GM12878 (cell line): ENCODE results near the gene CLSTN2. TPM values are rescaled to one million over a fixed set of nuclear protein-coding genes. Genes with fewer than 3 reads are reported as not detected.

Experiments
- ATAC-seq: fragments of 200-7000 bp; cut with Tn5 transposase; 3 replicates; pipeline ENCODE4 v1.9.1; 2020; ENCODE audit warnings: mild to moderate bottlenecking, moderate library complexity
- BruUV-seq: library from RNA; stranded (reverse); fragments of 400-500 nt; replicated peaks from 2 replicates; lab custom pipeline; 2021; lab: Mats Ljungman, UMichigan
- CTCF ChIA-PET: fragments of 300-600 bp; sonication (Branson Sonifier 250); formaldehyde crosslinking; extraction: SDS; loops from one replicate; lab custom pipeline; 2021; ENCODE audit warnings: inconsistent platforms; lab: Yijun Ruan, JAX
- POLR2A ChIA-PET: fragments of 350-600 bp; formaldehyde crosslinking; extraction: SDS; loops from one replicate; lab custom pipeline; 2021; ENCODE audit warnings: inconsistent platforms; lab: Charles Lee
- RAD21 ChIA-PET: fragments of 300-600 bp; sonication (Branson Sonifier 250); formaldehyde crosslinking; loops from one replicate; lab custom pipeline; 2023; ENCODE audit warnings: antibody characterized with exemption; ENCODE audit not compliant: unreplicated experiment; lab: Charles Lee
- SMC1A ChIA-PET: fragments of 300-600 bp; sonication (Branson Sonifier 250); formaldehyde crosslinking; loops from one replicate; lab custom pipeline; 2023; ENCODE audit not compliant: unreplicated experiment, uncharacterized antibody; lab: Charles Lee
- DNase-seq: peaks from one replicate; pipeline ENCODE4 v3.0.0-alpha.2; 2011; ENCODE audit warnings: low read depth, low spot score
- FAIRE-seq: peaks from 3 replicates; lab custom pipeline; 2011; peaks lifted over from hg19 to GRCh38; lab: Jason Lieb, UNC
- H2AFZ ChIP-seq: 2 replicates; pipeline ENCODE4 v1.6.0; 2011; ENCODE audit warnings: low read depth, low read length, control low read depth; ENCODE audit not compliant: control insufficient read depth
- H3K27ac ChIP-seq: 2 replicates; pipeline ENCODE4 v1.5.1; 2011; ENCODE audit warnings: control low read depth; ENCODE audit not compliant: control insufficient read depth, insufficient read depth
- H3K27me3 ChIP-seq, 2 experiments: replicated peaks in 1 of 2; 2 replicates each; pipeline versions ENCODE4 v1.6.0 to v1.6.1; 2011; ENCODE audit warnings: low read length in 1 of 2; ENCODE audit not compliant: control insufficient read depth in 2 of 2, insufficient read depth in 2 of 2
- H3K36me3 ChIP-seq, 2 experiments: 2 replicates each; pipeline ENCODE4 v1.5.1; 2011; ENCODE audit warnings: low read length in 1 of 2; ENCODE audit not compliant: control insufficient read depth in 2 of 2, insufficient read depth in 2 of 2
- H3K4me1 ChIP-seq: 2 replicates; pipeline ENCODE4 v1.6.1; 2011; ENCODE audit warnings: mild to moderate bottlenecking, low read length, moderate library complexity, mixed read lengths; ENCODE audit not compliant: control insufficient read depth, insufficient read depth
- H3K4me2 ChIP-seq: 2 replicates; pipeline ENCODE4 v1.6.0; 2011; ENCODE audit warnings: control low read depth; ENCODE audit not compliant: control insufficient read depth, insufficient read depth
- H3K4me3 ChIP-seq: fragments of 200-600 bp; sonication (generic); 2 replicates; pipeline ENCODE4 v1.5.1; 2016
- H3K79me2 ChIP-seq: 2 replicates; pipeline ENCODE4 v1.6.0; 2011; ENCODE audit warnings: low read length; ENCODE audit not compliant: control insufficient read depth, insufficient read depth
- H3K9ac ChIP-seq: 2 replicates; pipeline ENCODE4 v1.8.0; 2011; ENCODE audit warnings: low read length, control low read depth, mixed read lengths; ENCODE audit not compliant: control insufficient read depth, insufficient read depth
- H3K9me3 ChIP-seq: replicated peaks from 3 replicates; pipeline ENCODE4 v1.5.1; 2011; ENCODE audit warnings: mild to moderate bottlenecking, low read length; ENCODE audit not compliant: control insufficient read depth, insufficient read depth
- H4K20me1 ChIP-seq: 2 replicates; pipeline ENCODE4 v1.6.0; 2011; ENCODE audit not compliant: control insufficient read depth, insufficient read depth
- CEBPZ ChIP-seq: fragments of 150-350 bp; IDR thresholded peaks from 2 replicates; pipeline ENCODE4 v1.6.1; 2016; ENCODE audit warnings: low read depth, low read length
- EZH2 ChIP-seq: IDR thresholded peaks from 2 replicates; pipeline ENCODE4 v1.6.1; 2012; ENCODE audit warnings: low read depth, mild to moderate bottlenecking, control low read depth, inconsistent platforms, low read length, borderline replicate concordance; ENCODE audit not compliant: control insufficient read depth
- RAD51 ChIP-seq: fragments of 450-650 bp; IDR thresholded peaks from 2 replicates; pipeline ENCODE4 v1.6.1; 2016; ENCODE audit warnings: moderate library complexity, mild to moderate bottlenecking, inconsistent platforms
- TCF3 ChIP-seq: IDR thresholded peaks from 2 replicates; pipeline ENCODE4 v1.6.1; 2012; ENCODE audit warnings: low read depth, mild to moderate bottlenecking, low read length, borderline replicate concordance; ENCODE audit not compliant: insufficient read depth
- ZNF622 ChIP-seq: fragments of 450-650 bp; IDR thresholded peaks from 2 replicates; pipeline ENCODE4 v1.6.1; 2017; ENCODE audit warnings: mild to moderate bottlenecking, inconsistent platforms
- WGBS: methylation state at CpG from one replicate; pipeline ENCODE4 v1.1.6; 2016; ENCODE audit warnings: low lambda C conversion rate; ENCODE audit not compliant: insufficient replicate concordance, insufficient coverage; ENCODE audit errors: missing lambda C conversion rate; 5-methylcytosine and 5-hydroxymethylcytosine counted together
- in situ Hi-C: fragments of 300-500 bp; cut with MboI; formaldehyde crosslinking; loops from 9 replicates; pipeline ENCODE4 v1.14.3; 2018; ENCODE audit warnings: mixed read lengths
- intact Hi-C: fragments of 100-400 bp; cut with micrococcal nuclease; formaldehyde crosslinking; loops from one replicate; pipeline ENCODE4 v1.14.2; 2022; ENCODE audit not compliant: unreplicated experiment
- polyA plus RNA-seq, 11 experiments: library from polyadenylated mRNA; depleted of rRNA in 4 of 11; unstranded in 6 of 11; stranded (reverse) in 5 of 11; fragments of >200 nt; fragmentation: Nextera tagmentation in 4 of 11; fragmentation: Illumina TruSeq in 1 of 11; extraction: Ambion mirVana in 4 of 11; extraction: Trizol in 1 of 11; gene quantifications; 1 replicate in 1 of 11; 2 replicates in 10 of 11; pipeline versions ENCODE4 v1.2.1 to v1.2.3, GENCODE V29; 2011 to 2016; ENCODE audit warnings: inconsistent platforms in 2 of 11, missing spikeins in 2 of 11, low read depth in 1 of 11
- total RNA-seq, 4 experiments: library from RNA; depleted of rRNA in 3 of 4; stranded (reverse); fragments of >200 nt in 3 of 4; fragmentation: Illumina TruSeq in 1 of 4; extraction: Trizol in 1 of 4; gene quantifications; 2 replicates each; pipeline versions ENCODE4 v1.2.1 to v1.2.3, GENCODE V29; 2013 to 2021

Gene CLSTN2
- total and polyA plus RNA-seq, 10 of the 15 experiments (the other 5 are each of a cell fraction or from before 2014, with no cell fraction given): under 0.01 to 0.10 (median under 0.01) TPM; not detected in 5

GRCh38 chr3:140164922-140165590 is 230.1 kb downstream of the CLSTN2 start:
- Histone ChIP-seq H3K4me2 (no peak overlapping the region), H3K4me3 (no peak overlapping the region), H3K9me3 (no peaks in the 10 kb centered on the region), H3K27me3 (no peaks in the 10 kb centered on the region), H2AFZ (no peak overlapping the region), H3K4me1 (no peaks in the 10 kb centered on the region), H3K36me3 (no peaks in the 10 kb centered on the region), H3K27ac (no peak overlapping the region), H3K79me2 (no peaks in the 10 kb centered on the region)
- ATAC-seq (no peak), FAIRE-seq (no peak), DNase-seq (no peak)
- intact Hi-C loops (loop anchor here (5.0 kb wide), 1 partner anchor 52 kb away; no protein-coding TSS in a partner anchor), in situ Hi-C loops (no loop called here)
- 42% methylated on average over 6 of the region's 7 CpGs for WGBS
- ChIA-PET SMC1A (no interaction called here), CTCF (interaction anchor here (0.7 kb wide), 1 partner anchor 12 kb away, joined by 3 read pairs; no protein-coding TSS in a partner anchor), POLR2A (no interaction called here), RAD21 (interaction anchor here (1.0 kb wide), 1 partner anchor 35 kb away, joined by 3 read pairs; no protein-coding TSS in a partner anchor)
- BruUV-seq: no TSS peak
- no peak for TF ChIP-seq ZNF622
- no peak for TF ChIP-seq RAD51
- TF ChIP-seq EZH2: no peak
- TF ChIP-seq CEBPZ: no peak
- TF ChIP-seq TCF3: no peak
- TF ChIP-seq, all 136 proteins: peak for 0
- Histone ChIP-seq H3K9ac (no peak overlapping the region), H4K20me1 (no peaks in the 10 kb centered on the region)
